ENCODE measurements around the gene CRABP2.

Gene CRABP2

DNA sequence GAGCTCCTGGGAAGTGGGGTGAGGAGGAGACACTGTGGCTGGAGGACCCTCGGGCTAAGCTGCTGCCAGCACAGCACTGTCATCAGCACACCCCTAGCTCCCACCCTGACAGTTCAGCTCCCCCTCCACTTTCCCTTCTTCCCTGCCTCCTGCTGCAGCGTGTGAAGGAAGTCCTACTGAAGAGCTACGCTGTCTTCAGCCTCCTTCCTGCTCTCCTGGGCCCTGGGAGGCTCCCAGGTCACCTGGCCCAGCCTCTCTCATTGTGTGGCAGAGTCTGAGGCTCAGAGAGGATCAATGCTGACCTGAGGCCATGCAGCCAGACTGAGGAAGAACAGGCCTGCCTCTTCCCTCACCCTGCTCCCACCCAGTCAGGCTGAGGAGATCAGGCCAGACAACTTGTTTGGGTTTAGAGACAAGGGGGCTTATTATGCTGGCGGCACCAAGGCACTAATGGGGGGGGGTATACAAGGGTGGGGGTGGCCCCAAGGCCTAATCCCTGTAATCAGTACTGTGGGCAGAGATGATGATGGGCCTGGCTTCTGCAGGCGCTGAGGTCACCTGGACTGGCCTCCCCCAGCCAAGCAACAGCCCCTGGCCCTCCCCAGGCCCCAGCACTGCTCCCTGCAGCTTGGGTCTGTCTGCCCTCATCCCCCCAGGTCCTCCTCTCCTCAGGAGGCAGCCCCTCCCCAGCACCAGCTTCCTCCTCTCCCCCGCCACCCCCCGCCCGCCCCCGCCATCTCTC, 37.2 kb downstream of the CRABP2 start:
- DNase-seq (ENCODE audit: low spot score), result no peak

DNA sequence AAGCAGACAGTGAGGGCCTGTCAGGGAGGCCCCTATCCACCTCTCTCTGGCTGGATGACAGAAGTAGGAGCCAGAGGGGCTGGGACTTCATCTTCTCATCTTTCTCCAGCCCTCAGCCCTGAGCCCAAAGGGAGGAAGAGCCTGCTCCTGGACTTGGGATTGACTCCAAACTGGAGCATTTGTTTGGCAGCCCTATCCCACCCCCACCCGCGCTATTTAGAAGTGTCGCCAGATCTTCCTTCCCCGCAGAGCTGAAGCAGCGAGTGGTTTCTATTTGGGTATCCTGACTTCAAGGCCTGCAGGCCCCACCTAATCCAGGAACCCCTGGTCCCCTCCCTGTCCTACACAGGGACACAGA, 37.8 kb downstream of the CRABP2 start:
- DNase-seq (ENCODE audit: low spot score), result peak; percentile 87

DNA sequence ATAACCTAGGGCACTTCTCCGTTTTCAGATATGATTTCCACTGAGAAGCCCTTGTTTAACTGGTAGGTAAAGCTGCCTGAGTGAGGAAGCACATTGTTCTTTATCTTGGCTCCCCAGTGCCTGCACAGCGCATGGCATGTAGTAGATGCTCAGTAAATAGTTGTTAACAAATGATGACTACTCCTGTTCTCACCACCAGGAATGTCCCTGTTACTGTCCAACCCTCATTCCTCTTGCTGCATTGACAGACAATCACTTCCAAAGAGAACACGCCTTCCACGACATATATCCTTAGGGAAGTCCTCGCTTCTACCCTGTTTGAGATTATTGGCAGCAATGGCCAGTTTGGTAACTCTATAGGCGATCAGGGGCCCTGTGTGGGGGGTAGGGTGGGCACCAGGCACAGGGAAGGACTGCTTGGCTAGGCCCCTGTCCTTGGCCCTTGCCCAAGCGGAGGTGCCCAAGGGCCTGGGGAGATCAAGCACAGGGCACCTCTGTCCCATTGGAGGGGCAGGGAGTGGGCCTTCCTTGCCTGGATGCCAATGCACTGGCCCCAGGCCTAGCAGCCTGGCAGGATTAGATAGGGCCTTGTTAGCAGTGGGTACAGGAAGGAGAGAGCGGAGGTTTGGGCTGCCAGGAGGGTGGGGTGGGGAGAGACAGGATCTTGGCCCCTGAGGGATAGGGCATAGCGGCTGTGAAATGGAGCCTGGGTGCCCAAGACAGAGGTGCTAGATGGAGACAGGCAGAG, 38.3 kb downstream of the CRABP2 start:
- no peak for DNase-seq (ENCODE audit: low spot score)

DNA sequence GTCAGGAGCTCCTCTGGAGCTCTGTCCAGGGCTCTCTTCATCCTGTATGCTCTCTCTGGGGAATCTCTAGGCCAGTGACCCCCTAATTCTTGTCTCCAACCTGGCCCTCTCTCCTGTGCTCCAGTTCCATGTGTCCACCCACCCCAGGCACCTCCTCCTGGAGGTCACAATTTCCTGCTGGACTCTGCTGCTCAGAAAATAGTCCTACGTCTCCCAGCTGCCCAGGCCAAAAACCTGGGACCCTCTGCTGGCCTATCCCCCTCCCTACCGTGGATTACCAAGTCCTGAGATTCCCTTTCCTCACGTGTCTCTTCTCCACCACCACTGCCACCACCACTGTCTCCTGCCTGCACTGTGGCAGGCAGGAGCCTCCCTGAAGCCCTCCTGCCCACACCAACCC, 39.8 kb downstream of the CRABP2 start:
- no peak for DNase-seq (ENCODE audit: low spot score)

DNA sequence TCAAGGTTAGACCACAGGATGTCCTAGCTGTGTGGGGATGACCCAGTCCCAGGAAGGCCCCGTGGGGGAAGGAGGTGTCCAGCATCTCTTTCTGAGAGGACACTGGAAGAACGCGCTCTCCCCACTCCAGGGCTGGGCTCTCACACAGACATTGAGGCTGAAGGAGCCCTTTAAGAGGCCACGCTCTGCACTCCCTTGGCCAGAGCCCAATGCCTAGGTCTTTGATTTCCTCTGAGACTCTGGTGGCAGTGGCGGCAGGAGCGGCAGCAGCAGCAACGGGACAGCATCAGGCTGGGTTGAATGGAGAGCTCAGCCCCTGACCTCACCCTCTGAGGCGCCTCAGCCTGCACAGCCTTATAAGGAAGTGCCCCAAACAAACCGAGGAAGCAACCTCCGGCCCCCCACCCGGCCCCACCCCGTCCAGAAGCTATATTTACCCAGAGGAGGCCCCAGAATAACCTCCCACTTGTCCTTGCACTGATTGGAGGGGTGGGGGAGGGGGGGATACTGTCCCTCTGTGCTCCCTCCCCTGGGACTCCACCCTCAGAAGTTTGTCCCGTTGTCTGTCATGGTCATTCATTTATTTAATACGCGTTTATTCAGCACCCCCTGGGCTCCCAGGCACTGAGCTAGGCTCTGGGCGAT, 40.5 kb downstream of the CRABP2 start:
- no peak for DNase-seq (ENCODE audit: low spot score)

DNA sequence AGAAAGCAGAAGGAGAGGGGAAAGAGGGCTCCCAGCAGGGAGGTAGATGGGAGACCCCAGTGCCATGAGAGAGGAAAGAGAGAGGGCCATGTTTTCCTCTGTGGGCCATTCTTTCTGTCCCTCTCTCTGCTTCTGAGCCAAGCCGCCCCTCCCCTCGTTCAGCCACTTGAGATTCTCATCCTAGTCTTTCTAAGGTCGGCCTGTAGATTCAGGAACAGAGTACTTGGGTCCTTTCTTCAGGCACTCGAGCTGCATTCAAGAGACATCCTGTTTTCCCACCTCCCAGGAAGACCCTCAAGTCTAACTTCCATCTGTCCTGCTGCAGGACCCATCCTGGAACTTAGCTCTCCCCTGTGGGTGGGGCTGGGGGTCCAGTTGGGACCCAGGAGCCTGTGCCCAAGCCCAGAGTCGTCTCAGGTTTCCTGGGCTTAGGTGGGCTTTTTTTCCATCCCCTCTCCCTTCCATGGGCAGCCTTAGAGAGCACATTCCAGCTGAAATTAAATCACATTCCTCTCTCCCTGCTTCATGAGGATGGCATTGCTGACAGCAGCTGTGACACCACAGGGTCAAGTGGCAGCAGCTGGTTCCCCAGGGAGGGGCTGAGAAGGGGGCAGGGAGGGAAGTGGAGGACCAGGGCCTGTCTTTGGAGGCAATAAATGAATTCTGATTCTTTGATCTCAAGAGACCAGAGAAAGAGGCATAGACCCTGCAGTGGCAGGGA, 41.2 kb downstream of the CRABP2 start:
- no peak for DNase-seq (ENCODE audit: low spot score)

DNA sequence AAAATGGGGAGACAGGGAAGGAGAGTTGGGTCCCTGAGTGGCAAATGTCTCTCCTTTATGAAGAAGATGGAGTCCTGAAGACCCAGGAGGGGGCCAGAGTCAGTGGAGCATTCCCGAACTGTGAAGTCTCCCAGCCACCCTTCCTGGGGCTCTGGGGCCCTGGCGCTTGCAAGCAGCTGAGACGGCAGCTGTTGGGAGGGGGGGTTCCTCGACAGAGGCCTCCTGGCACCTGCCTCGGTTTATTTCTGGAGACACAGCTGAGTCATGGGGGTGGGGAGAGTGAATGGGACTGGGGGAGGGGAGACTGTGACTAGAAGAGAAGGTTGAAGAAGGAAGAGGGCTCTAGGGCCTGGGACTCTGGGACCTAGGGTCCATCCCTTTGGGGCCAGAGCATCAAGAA, 42.2 kb downstream of the CRABP2 start:
- DNase-seq (ENCODE audit: low spot score), result peak; percentile 87

DNA sequence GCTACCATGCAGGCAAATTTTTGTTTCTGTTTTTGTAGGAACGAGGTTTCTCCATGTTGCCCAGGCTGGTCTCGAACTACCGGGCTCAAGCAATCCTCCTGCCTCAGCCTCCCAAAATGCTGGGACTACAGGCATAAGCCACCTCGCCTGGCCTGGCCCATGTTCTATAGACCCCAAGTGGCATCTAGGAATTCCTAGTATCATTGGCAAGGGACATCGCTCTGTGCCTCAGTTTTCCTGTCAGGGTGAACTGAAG, 42.7 kb downstream of the CRABP2 start:
- DNase-seq (ENCODE audit: low spot score), result no peak

DNA sequence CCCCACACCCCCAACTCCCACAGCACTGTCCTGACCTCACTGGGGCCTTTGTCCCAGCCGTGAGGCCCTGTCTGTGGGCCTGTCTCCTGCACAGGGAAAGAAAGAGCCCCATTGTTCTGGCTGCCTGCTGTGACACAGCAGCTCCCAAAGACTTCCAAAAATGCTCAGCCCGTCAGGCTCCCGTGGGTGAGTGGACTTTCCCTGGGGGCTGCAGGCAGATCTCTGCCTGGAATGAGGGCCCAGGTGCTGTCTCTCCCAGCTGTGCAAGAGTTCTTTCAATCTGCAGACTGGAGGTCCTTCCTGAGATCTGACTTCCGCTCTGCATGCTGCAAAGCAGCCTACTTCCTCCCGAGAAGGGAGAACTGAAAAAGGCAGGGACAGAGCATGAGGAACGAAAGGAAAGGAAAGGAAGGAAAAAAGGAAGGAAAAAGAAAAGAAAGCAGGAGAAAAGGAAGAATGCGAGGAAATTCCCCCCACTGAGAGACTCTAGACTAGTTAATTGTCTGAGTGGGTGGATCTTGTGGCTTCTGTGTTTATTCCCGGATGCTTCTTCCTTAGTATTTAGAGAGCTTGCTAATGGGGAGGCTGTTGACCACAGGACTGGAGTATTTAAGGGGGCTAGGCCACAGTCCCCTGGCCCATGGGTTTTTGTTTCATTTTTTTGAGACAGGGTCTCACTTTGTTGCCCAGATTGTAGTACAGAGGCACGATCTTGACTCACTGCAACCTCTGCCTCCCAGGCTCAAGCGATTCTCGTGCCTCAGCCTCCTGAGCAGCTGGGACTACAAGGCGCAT, 43.2 kb downstream of the CRABP2 start:
- DNase-seq (ENCODE audit: low spot score), result no peak

DNA sequence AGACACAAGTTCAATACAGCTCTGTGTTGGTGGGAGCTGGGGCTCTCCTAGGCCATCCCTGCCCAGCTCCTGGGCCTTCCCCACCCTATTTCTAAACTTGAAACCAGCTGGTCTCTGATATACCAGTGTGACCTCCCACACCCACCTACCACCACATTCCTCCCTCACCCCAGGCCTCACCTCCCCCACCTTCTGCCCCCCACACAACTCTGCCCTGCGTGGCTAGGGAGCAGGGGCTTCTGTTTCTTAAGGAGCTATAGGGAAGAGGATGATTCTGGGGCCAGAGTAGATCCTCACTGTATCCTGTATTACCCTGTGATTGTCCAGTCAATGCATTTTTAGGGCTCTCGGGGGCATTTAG, 44.7 kb downstream of the CRABP2 start:
- no peak for DNase-seq (ENCODE audit: low spot score)

DNA sequence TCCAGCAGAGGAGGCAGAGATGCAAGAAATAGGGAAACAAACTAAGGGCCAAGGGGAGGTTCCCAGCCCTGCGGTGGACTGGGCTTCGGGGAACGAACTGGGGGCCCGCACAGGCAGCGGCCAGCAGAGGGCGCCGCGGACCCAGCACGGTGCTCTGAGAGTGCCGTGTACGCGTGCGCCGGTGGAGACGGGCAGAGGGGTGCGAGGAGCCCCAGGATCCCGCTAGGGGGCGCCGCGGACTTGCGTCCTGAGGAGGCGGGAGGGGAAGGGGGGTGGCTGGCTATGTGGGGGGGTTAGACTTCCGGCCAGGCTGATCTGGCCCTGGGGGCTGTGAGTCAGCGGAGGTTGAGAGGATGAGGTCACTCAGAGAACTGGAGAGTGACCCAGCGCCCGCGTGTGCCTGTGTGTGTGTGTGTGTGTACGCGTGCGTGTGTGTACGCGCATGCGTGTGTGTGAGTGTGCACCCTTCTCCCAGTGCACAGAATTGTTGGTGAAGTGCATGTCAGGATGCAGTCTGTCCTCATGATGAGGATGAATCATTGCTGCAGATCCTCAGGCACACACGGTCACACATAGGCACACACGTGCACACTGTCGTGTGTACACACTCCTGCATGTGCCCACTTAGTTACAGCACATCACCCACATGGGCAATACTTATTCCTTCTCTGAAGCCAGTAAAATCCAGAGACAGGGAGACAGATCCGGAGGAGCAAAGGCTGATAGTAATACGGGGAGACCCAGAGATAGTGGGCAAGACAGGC, 45.2 kb downstream of the CRABP2 start:
- DNase-seq (ENCODE audit: low spot score), result peak; percentile 99

DNA sequence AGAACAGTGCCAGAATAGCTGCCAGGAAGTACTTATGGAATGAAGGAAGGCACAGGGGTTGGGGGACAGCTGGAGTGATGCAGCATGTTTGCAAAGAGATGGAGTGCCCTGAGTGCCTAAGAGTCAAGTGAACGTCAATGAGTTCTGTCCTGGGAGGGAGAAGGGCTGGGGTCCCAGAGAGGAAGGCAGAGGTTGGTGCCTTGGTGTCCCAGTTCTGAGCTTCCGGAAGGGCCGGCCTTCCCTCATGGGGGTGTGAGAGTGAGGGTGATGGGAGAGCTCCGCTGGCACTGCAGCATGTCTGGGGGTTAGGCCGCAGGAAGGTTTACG, 45.8 kb downstream of the CRABP2 start:
- no peak for DNase-seq (ENCODE audit: low spot score)

DNA sequence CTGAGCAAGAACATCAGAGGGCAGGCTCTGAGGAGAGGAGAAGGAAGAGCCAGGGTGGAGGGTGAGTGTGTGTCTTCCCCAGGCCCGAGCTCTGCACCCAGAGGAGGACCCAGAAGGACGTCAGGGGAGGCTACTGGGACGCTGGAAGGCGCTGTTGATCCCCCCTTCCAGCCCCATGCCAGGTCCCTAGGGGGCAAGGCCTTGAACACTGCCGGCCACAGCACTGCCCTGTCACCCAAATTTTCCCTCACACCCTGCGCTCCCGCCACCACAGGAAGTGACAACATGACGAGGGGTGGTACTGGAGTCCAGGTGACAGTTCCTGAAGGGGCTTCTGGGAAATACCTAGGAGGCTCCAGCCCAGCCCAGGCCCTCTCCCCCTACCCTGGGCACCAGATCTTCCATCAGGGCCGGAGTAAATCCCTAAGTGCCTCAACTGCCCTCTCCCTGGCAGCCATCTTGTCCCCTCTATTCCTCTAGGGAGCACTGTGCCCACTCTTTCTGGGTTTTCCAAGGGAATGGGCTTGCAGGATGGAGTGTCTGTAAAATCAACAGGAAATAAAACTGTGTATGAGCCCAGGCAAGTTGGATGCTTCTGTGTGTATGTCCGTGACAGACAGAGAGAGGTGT, 46.3 kb downstream of the CRABP2 start:
- DNase-seq (ENCODE audit: low spot score), result no peak

DNA sequence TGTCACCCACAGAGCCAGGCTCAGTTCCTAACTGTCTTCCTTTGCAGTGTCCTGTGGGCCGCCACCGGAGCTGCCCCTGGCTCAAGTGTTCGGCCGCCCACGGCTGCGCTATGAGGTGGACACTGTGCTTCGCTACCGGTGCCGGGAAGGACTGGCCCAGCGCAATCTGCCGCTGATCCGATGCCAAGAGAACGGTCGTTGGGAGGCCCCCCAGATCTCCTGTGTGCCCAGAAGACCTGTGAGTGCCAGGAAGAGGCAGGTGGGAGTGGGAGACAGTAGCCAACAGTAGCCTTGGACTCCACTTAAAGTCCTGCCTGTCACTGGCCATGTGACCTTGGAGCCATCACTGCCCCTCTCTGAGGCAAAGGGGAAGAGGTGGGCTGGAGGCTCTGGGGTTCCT, 46.9 kb downstream of the CRABP2 start:
- DNase-seq (ENCODE audit: low spot score), result no peak

DNA sequence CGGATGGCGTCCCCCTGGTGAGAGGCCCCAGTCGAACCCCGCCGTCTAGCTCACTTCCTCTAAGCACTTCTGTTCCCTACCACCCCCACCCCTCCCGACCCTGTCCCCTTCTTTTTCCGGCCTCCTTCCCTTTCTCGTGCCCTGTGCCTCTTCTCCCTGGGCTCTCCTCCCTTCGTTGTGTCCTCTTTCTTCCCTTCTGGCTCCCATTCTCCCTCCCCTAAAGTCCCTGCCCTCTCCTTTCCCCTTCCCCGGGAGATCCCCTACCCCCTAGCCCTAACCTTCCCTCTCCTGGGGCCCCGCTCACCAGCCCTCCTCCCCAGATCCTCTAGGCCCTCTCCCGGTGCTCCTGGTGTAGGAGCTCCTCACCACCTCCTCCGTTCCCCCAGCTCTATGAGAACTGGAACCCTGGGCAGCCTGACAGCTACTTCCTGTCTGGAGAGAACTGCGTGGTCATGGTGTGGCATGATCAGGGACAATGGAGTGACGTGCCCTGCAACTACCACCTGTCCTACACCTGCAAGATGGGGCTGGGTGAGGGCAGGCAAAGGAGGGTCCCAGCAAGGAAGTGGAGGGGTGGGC, 47.6 kb downstream of the CRABP2 start:
- DNase-seq (ENCODE audit: low spot score), result no peak

DNA sequence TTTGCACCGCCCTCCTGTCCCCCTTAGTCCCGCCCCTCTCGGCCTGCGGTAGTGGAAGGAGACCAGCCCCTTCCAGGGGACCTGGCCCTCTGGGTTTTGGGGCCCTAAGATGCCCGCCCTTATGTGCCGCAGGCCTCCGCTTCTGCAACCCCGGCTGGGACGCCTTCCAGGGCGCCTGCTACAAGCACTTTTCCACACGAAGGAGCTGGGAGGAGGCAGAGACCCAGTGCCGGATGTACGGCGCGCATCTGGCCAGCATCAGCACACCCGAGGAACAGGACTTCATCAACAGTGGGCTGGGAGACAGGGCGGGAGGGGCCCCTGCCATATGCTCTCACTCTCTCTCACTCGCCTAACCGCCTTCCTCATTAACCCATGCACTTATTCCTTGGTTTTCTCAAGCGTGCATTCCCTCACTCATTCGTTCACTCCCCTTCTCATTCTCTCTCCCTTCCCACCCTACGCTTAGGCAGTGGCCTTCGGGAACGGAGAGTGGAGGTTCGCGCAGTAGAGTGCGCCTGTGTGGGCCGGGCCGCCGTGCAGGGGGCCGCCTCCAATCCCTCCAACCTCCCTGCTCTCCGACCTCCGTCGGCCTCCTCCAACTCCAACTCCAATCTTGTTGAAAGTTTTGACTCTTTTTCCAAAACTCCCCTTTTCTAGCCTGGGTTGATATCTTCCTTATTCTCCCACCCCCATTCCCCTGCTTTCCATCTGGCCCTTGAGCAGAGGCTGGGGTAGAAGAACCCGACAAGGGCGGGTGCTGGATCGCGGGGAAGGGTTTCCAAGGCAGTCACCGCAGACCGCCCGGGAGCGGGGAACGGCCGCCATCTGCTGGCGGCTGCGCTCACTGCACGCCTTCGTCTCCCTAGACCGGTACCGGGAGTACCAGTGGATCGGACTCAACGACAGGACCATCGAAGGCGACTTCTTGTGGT, 48.3 kb downstream of the CRABP2 start:
- DNase-seq (ENCODE audit: low spot score), result no peak

DNA sequence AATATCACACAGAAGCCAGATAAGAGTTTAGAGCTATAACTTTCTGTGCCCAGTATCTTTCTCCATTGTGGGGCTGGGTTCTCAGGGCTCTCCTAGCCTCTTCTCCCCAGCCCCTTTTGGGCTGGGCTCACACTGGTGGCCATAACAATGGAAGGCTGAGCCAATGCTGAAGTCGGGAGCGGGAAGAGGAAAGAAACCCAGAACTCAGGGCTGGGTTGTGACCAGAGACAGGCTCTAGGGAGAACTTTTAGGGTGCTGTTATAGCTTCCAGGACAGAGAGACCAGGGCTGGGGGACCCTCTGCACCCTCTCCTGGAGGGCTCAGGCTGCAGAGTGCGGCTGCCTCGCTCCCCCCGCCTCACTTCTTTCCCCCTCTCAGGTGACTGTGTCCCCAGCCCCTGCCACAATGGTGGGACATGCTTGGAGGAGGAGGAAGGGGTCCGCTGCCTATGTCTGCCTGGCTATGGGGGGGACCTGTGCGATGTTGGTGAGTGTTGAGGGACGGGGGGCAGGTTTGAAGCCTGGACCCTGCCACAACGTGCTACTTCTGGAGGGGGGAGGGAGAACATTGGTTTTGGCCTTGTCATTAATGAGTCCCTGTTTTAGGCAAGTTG, 49.4 kb downstream of the CRABP2 start:
- no peak for DNase-seq (ENCODE audit: low spot score)

DNA sequence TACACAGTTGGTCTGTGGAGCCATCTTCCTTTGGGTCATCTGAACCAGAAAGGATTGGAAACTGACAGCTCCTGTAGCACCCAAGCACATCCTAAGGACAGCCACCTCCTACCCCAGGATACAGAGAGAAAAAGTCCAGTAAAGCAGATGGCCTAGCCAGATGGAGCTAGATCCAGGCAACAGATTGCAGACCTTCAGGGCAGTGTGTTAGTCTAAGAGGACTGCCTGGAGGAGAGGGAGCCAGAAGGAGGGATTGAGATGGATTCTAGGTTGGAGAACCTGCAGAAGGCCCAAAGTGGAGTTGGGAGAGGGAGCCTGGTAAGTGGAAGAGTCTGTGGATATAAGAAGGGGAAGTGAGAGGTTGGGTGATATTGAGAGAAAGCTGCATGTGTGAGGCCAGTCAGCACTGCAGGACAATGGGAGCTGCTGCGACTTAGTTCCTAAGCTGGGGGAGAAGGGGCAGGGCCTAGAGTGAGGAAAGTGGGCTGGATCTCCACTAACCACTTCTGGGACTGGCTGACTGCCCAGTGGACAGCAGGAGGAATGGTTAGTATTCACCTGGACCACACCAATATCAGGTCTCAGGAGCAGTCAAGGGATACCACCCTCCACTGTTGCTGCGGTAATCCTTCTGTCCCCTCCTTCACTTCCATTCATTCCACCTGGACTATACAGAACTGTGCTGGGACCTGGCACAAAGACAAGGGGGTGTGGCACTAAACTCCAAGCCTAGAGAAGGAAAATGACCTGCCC, 50.1 kb downstream of the CRABP2 start:
- no peak for DNase-seq (ENCODE audit: low spot score)

Data from left forelimb (tissue), 1 donor.